AG09319 (cell line): ENCODE results near the gene MRGPRE.
A peak's percentile ranks its signal among the peaks of the same experiment; 100 is the strongest.

Experiments used
- DNase-seq: peaks from one replicate; pipeline ENCODE4 v3.0.0-alpha.2; 2010; ENCODE audit warnings: low read depth; ENCODE audit errors: extremely low read depth
- TF ChIP-seq, protein P1 (sequence below): IDR thresholded peaks from 2 replicates; pipeline ENCODE4 v1.5.1; 2011; ENCODE audit warnings: low read depth, mild to moderate bottlenecking, inconsistent platforms, low read length, moderate library complexity

The MRGPRE gene

DNA sequence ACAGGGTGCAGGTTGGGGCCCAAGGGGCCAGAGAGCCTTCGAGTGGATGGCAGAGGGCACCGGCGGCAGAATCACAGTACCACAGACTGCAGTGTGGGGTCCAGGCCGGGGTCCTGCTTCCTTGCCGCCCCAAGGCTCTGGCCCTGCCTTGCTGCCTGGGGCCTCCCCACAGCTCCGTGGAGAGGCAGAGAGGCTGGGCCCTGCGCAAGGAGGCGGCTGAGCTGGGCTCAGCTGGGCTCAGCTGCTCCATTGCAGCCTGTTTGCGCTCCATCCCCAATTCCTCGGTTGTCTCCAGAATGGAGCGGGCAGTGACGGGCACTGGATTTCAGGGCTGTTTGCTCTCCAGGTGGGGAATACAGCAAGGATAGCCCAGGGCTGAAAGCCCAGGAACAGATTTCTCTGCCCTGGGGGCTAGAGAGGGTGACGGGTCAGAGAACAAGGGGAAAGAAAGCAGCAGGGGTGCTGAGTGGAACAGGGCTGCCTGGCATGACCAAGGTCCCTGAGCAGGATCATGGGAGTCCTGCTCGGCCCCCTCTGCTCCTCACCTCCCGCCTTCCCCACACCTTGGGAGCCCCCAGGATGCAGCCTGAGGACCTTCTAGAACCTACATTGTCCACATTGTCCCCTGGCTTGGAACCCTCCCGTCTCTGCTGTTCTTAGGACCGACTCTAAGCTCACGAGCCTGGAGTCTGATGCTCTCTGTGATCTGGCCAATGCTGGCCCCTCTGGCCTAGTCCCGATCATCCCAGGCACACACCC is 32.5 kb downstream of the MRGPRE start:
- DNase-seq = no peak
- TF ChIP-seq, protein P1, sequence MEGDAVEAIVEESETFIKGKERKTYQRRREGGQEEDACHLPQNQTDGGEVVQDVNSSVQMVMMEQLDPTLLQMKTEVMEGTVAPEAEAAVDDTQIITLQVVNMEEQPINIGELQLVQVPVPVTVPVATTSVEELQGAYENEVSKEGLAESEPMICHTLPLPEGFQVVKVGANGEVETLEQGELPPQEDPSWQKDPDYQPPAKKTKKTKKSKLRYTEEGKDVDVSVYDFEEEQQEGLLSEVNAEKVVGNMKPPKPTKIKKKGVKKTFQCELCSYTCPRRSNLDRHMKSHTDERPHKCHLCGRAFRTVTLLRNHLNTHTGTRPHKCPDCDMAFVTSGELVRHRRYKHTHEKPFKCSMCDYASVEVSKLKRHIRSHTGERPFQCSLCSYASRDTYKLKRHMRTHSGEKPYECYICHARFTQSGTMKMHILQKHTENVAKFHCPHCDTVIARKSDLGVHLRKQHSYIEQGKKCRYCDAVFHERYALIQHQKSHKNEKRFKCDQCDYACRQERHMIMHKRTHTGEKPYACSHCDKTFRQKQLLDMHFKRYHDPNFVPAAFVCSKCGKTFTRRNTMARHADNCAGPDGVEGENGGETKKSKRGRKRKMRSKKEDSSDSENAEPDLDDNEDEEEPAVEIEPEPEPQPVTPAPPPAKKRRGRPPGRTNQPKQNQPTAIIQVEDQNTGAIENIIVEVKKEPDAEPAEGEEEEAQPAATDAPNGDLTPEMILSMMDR = no peak

DNA sequence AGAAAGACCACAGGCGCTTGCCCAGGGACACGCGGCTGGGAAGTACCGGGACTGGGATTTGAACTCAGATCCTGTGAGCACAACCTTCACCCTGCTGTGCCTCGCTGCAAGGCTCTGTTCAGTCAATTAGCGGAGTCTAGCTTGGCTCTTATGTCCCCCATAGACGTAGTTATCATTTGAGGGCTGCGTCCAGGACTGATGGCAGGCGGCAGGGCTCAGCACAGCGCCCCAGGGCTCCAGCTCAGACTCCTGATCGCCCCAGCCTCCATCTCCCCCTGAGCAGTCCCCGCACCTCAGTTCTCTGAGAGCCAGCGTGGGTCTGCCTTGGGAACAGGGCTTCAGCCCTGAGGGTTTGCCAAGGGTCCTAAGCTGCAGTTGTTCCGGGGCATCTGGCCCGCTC is 33.4 kb downstream of the MRGPRE start:
- DNase-seq = no peak
- TF ChIP-seq, protein P1 = no peak

DNA sequence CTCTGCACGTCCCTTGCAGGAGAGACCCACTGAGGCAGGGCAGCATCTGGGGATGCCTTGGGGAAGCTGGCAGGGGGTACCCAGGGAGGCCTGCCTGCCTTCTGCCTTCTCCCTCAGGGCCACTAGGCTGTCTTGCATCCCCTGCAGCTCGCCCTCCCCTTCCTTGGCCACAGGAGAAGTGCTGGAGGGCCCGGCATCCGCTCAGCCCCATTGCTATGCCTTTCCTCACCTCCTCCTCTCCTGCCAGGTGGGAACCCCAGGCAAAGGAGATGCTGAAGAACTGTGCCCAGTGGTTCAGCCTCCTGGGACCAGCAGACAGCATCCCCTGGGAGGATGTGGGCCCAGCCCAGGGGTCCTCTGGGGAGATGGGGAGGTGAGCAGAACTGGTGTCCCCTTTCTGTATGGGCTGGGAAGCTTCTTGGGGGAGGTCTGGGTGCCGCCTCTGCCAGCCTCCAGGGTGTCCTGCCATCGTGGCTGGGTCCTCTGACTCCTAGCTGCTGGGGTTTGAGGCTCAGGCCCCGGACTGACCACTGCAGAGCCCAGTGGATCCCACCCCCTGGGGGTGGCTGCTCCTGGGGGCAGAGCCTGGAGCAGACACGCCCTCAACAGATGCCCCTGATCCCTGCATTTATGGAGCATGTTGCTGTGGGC is 34.2 kb downstream of the MRGPRE start:
- TF ChIP-seq, protein P1 = no peak
- DNase-seq = no peak

DNA sequence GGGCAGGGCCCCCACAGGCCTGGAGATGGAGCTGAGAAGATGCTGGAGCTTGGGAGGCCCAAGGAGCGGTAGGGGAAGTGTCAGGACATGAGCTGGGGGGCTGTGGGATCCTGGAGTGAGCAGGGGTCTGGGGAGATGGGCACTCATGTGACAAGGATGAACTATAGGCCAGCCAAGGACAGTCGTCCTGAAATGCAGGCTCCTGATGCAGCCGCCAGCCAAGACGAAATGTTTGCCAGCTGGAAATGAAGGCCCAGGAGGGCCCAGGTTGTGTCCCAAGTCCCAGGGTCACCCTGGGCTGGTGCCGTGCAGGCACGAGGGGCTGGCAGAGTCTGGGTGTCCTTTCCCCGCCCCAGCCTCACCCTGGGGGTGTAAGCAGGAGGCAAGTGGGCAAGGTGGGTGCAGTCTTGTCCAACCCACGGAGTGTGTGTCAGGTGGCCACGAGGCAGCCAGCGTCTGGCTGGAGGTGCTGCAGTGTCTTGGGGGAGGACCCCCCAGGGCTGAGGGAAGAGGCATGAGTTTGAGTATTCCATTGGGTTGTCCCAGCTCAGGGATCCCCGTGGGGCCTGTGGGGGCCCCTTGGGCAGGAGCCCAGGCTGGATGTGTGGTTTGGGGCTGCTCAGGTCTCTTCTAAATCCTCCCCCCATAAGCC is 35.0 kb downstream of the MRGPRE start:
- no peak for DNase-seq
- TF ChIP-seq, protein P1 = no peak

DNA sequence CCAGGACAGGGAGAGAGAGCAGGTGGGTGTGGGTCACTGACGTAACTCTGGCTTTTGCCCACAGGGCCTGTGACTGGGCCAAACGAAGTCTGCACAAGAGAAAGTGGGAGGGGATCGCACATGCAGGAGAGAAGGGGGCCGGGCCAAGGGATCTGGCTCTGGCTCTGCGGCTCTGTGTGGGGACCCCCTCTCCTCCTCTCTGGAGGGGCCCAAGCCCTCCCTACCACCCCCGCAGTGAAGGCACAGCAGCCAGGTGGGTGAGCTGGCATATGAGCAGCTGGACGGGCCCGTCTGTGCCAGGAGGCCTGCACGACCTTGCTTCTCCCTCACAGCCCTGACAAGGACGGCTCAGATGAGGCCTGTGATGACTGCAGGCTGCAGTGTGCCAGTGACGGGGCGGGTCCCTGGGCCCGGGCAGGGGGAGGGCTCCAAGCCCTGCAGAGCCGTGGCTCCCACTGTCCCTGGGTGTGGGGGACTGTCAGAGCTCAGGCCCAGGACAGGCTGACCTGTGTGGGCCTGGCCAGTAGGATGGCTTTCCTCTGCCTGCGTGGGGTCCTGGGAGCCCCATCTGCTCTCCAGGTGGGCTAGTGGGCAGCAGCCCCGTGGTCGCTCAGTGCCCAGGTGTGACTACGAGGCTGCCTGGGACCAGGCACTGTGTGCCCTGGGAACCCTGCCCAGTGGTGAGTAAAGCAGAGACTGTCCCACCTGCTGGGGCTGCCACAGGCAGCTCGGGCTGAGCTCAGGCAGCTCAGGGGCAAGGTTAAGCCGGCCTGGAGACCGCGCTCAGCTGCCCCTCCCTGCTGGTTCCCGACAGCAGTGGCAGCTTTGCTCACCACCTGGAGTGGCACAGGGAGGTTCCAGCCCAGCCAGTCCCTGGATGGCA is 35.8 kb downstream of the MRGPRE start:
- no peak for DNase-seq
- TF ChIP-seq, protein P1 = no peak

DNA sequence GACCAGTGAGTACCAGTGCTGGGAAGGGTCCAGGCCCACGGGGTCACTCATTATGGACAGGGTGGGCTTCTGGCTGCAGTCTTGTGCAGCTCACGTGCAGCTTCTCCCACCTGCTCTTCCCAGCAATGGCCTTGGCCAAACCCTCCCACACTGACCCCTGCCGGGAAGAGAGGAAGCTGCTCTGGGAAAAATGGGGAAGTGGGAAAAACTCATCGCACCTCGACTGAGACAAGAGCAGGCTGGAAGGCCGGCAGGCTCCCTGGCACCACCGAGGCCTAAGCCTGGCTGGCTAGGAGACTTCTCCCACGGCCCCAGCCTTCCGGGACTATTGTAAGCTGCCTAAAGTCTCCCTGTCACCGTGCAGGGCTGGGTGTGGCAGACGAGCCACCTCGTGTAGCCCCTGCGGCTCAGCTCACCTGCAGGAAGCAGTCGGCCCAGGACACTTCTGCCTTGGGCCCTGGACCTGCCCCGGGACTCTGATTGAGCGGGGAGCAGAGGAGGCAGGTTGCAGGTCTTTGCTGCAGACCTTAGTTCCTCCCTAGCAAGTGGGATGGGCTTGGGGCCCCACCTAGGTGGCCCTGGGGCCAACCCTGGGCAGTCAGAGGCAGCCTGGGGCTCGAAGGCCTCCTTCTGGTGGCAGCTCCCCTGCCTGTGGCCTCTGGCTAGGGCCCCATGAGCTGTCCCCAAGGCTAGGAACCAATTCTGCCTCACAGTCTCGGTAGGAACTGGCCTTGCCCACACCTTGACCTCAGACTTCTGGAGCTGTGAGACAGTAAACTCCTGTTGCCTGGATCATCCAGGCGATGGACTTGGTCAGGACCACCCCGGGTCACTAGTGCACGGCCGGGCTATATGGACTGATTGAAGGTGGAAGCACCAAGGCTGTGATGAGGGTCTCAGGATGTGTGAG is 36.7 kb downstream of the MRGPRE start:
- DNase-seq = no peak
- TF ChIP-seq, protein P1 = peak; percentile 55
